GM23248 (cell line): ENCODE data around the gene MAGI1. TPM values are rescaled to one million over a fixed set of nuclear protein-coding genes. Genes with fewer than 3 reads are reported as not detected.
"Not testable (repeated sequence)": the region's sequence is repeated elsewhere in the genome, so short reads cannot be mapped to it uniquely, and the experiment has no call there.

Experiments used
- DNase-seq: peaks from one replicate; pipeline ENCODE4 v3.0.0-alpha.2; 2015
- H2AFZ ChIP-seq: fragments of 200-600 bp; sonication (generic); 2 replicates; pipeline ENCODE4 v1.6.1; 2016; ENCODE audit warnings: antibody characterized with exemption
- H3F3A ChIP-seq: fragments of 200-600 bp; sonication (generic); 2 replicates; pipeline ENCODE4 v1.6.1; 2016; ENCODE audit warnings: mild to moderate bottlenecking, antibody characterized with exemption, mixed run types; ENCODE audit not compliant: insufficient read depth
- H3K27ac ChIP-seq: fragments of 200-600 bp; sonication (generic); 2 replicates; pipeline ENCODE4 v1.5.1; 2016; ENCODE audit warnings: mild to moderate bottlenecking
- H3K27me3 ChIP-seq: fragments of 200-600 bp; sonication (generic); replicated peaks from 2 replicates; pipeline ENCODE4 v1.6.1; 2016; ENCODE audit warnings: mild to moderate bottlenecking; ENCODE audit not compliant: insufficient read depth
- H3K36me3 ChIP-seq: fragments of 200-600 bp; sonication (generic); 2 replicates; pipeline ENCODE4 v1.6.1; 2016; ENCODE audit warnings: low read depth, mild to moderate bottlenecking
- H3K4me1 ChIP-seq: fragments of 200-600 bp; sonication (generic); 2 replicates; pipeline ENCODE4 v1.6.1; 2016; ENCODE audit warnings: mild to moderate bottlenecking; ENCODE audit not compliant: insufficient read depth
- H3K4me2 ChIP-seq: fragments of 200-600 bp; sonication (generic); one replicate; pipeline ENCODE4 v1.6.1; 2016; ENCODE audit warnings: mild to moderate bottlenecking; ENCODE audit not compliant: unreplicated experiment
- H3K4me3 ChIP-seq: fragments of 200-600 bp; sonication (generic); 2 replicates; pipeline ENCODE4 v1.5.1; 2016; ENCODE audit warnings: mild to moderate bottlenecking
- H3K79me2 ChIP-seq: fragments of 200-600 bp; sonication (generic); 2 replicates; pipeline ENCODE4 v1.6.1; 2016; ENCODE audit warnings: mild to moderate bottlenecking; ENCODE audit not compliant: insufficient read depth
- H3K9ac ChIP-seq: fragments of 200-600 bp; sonication (generic); 2 replicates; pipeline ENCODE4 v1.6.1; 2016; ENCODE audit warnings: mild to moderate bottlenecking
- H3K9me2 ChIP-seq: fragments of 200-600 bp; sonication (generic); 2 replicates; pipeline ENCODE4 v1.6.1; 2016; ENCODE audit warnings: mixed run types, mild to moderate bottlenecking, moderate library complexity; ENCODE audit not compliant: insufficient read depth
- H3K9me3 ChIP-seq: fragments of 200-600 bp; sonication (generic); one replicate; pipeline ENCODE4 v1.6.1; 2017; ENCODE audit warnings: low read depth
- H4K20me1 ChIP-seq: fragments of 200-600 bp; sonication (generic); 2 replicates; pipeline ENCODE4 v1.6.0; 2016; ENCODE audit not compliant: insufficient read depth
- EZH2 ChIP-seq: fragments of 200-600 bp; sonication (generic); IDR thresholded peaks from 2 replicates; pipeline ENCODE4 v1.6.1; 2018; ENCODE audit warnings: antibody characterized with exemption, mild to moderate bottlenecking; ENCODE audit not compliant: insufficient read depth, poor library complexity, severe bottlenecking
- EZH2phosphoT487 ChIP-seq: fragments of 200-600 bp; sonication (generic); IDR thresholded peaks from 2 replicates; pipeline ENCODE4 v1.6.1; 2018; ENCODE audit warnings: antibody characterized with exemption, moderate library complexity, mild to moderate bottlenecking, low read depth; ENCODE audit not compliant: insufficient read depth
- WGBS, 2 experiments: methylation state at CpG; one replicate each; pipeline ENCODE4 v1.1.6; 2015 to 2017; ENCODE audit warnings: low lambda C conversion rate in 2 of 2, low coverage in 1 of 2; ENCODE audit errors: missing lambda C conversion rate in 2 of 2; 5-methylcytosine and 5-hydroxymethylcytosine counted together
- in situ Hi-C: fragments of 300-500 bp; cut with MboI; formaldehyde crosslinking; loops from 2 replicates; pipeline ENCODE4 v1.15.0; 2020
- polyA plus RNA-seq: library from polyadenylated mRNA; unstranded; fragments of >200 nt; fragmentation: Nextera tagmentation; extraction: Ambion mirVana; gene quantifications from 2 replicates; pipeline ENCODE4 v1.2.1, GENCODE V29; 2016
- total RNA-seq: library from RNA; depleted of rRNA; stranded (reverse); fragments of >200 nt; shearing (Covaris generic); gene quantifications from 2 replicates; pipeline ENCODE4 v1.2.3, GENCODE V29; 2014

MAGI1 gene
- total and polyA plus RNA-seq, 2 experiments from 2014 or later, result 7.3 to 13.8 TPM

- in situ Hi-C loops, result no loop called here
- 70 to 74% methylated on average over 6 of the region's 6 CpGs for WGBS, 2 experiments
- Histone ChIP-seq H3K9me3 (no peaks in the 10 kb centered on the region), H3K4me3 (no peak overlapping the region), H3K4me1 (no peaks in the 10 kb centered on the region), H3K27me3 (no peaks in the 10 kb centered on the region), H3K4me2 (no peak overlapping the region), H3K27ac (no peak overlapping the region), H2AFZ (no peak overlapping the region), H3K9ac (no peak overlapping the region), H4K20me1 (0 out of 2 replicates have a peak, but pooled peaks cover 13% of the 10 kb centered on the region), H3K9me2 (no peaks in the 10 kb centered on the region), H3F3A (no peaks in the 10 kb centered on the region), H3K79me2 (peaks cover 26% of the 10 kb centered on the region; the same call in 1 of the 2 replicates), H3K36me3 (no peaks in the 10 kb centered on the region)
- DNase-seq, result no peak
- TF ChIP-seq EZH2 (no peak), EZH2phosphoT487 (no peak)
Measured at GRCh38 chr3:65617787-65618186, 420.9 kb downstream of the MAGI1 start.

- H3K27me3 ChIP-seq, result no peaks in the 10 kb centered on the region
- no peak overlapping the region for H3K9ac ChIP-seq
- H3K79me2 ChIP-seq, result peaks cover 26% of the 10 kb centered on the region; the same call in 1 of the 2 replicates
- TF ChIP-seq EZH2 (no peak), EZH2phosphoT487 (no peak)
- H3K4me3 ChIP-seq, result no peak overlapping the region
- H3K9me2 ChIP-seq, result no peaks in the 10 kb centered on the region
- H3K27ac ChIP-seq, result no peak overlapping the region
- no peak overlapping the region for H3K4me2 ChIP-seq
- no peak overlapping the region for H2AFZ ChIP-seq
- no peaks in the 10 kb centered on the region for H3F3A ChIP-seq
- no peak for DNase-seq
- 0 out of 2 replicates have a peak, but pooled peaks cover 13% of the 10 kb centered on the region for H4K20me1 ChIP-seq
- no peaks in the 10 kb centered on the region for H3K36me3 ChIP-seq
- no peaks in the 10 kb centered on the region for H3K9me3 ChIP-seq
- in situ Hi-C loops, result no loop called here
- WGBS, 2 experiments, result 69 to 70% methylated on average over 4 of the region's 4 CpGs
- H3K4me1 ChIP-seq, result no peaks in the 10 kb centered on the region
Measured at GRCh38 chr3:65617209-65617608, 421.5 kb downstream of the MAGI1 start.

- no peaks in the 10 kb centered on the region for H3F3A ChIP-seq
- WGBS, 2 experiments, result 83 to 91% methylated on average over 1 of the region's 1 CpG
- no peak overlapping the region for H3K9ac ChIP-seq
- no peak overlapping the region for H3K4me2 ChIP-seq
- H4K20me1 ChIP-seq, result 0 out of 2 replicates have a peak, but pooled peaks cover 13% of the 10 kb centered on the region
- no peaks in the 10 kb centered on the region for H3K9me2 ChIP-seq
- DNase-seq, result no peak
- no peaks in the 10 kb centered on the region for H3K4me1 ChIP-seq
- H3K27ac ChIP-seq, result no peak overlapping the region
- TF ChIP-seq EZH2phosphoT487 (no peak), EZH2 (no peak)
- H3K4me3 ChIP-seq, result no peak overlapping the region
- peaks cover 26% of the 10 kb centered on the region; the same call in 1 of the 2 replicates for H3K79me2 ChIP-seq
- H3K9me3 ChIP-seq, result no peaks in the 10 kb centered on the region
- H3K27me3 ChIP-seq, result no peaks in the 10 kb centered on the region
- H3K36me3 ChIP-seq, result no peaks in the 10 kb centered on the region
- no peak overlapping the region for H2AFZ ChIP-seq
- in situ Hi-C loops, result no loop called here
Measured at GRCh38 chr3:65616563-65616962, 422.2 kb downstream of the MAGI1 start.

GRCh38 chr3:65615329-65615728 lies 423.4 kb downstream of the MAGI1 start:
- Histone ChIP-seq H3K4me3 (no peak overlapping the region), H2AFZ (no peak overlapping the region), H3K79me2 (peaks cover 26% of the 10 kb centered on the region; the same call in 1 of the 2 replicates), H3K9ac (no peak overlapping the region), H3F3A (no peaks in the 10 kb centered on the region), H3K4me2 (no peak overlapping the region), H3K36me3 (no peaks in the 10 kb centered on the region), H3K27me3 (no peaks in the 10 kb centered on the region), H3K4me1 (no peaks in the 10 kb centered on the region), H4K20me1 (0 out of 2 replicates have a peak, but pooled peaks cover 13% of the 10 kb centered on the region), H3K9me3 (no peaks in the 10 kb centered on the region), H3K27ac (no peak overlapping the region), H3K9me2 (no peaks in the 10 kb centered on the region)
- in situ Hi-C loops, result no loop called here
- DNase-seq, result no peak
- no peak for TF ChIP-seq EZH2
- no peak for TF ChIP-seq EZH2phosphoT487
- WGBS, 2 experiments, result 81 to 86% methylated on average over 4 of the region's 4 CpGs

GRCh38 chr3:65614585-65614984 lies 424.1 kb downstream of the MAGI1 start:
- Histone ChIP-seq H3K9me2 (no peaks in the 10 kb centered on the region), H3K4me1 (no peaks in the 10 kb centered on the region), H3K27me3 (no peaks in the 10 kb centered on the region), H4K20me1 (peaks cover 13% of the 10 kb centered on the region; the same call in 1 of the 2 replicates), H3K79me2 (peaks cover 26% of the 10 kb centered on the region; the same call in 1 of the 2 replicates), H3K36me3 (no peaks in the 10 kb centered on the region), H2AFZ (no peak overlapping the region), H3K27ac (no peak overlapping the region), H3K4me3 (no peak overlapping the region), H3K9ac (no peak overlapping the region), H3F3A (no peaks in the 10 kb centered on the region), H3K4me2 (no peak overlapping the region), H3K9me3 (no peaks in the 10 kb centered on the region)
- 86 to 87% methylated on average over 2 of the region's 2 CpGs for WGBS, 2 experiments
- TF ChIP-seq EZH2, result no peak
- TF ChIP-seq EZH2phosphoT487, result no peak
- DNase-seq, result no peak
- in situ Hi-C loops, result no loop called here

- in situ Hi-C loops, H2AFZ ChIP-seq: not testable (repeated sequence)
- H4K20me1 ChIP-seq, result peaks cover 14% of the 10 kb centered on the region; the same call in 1 of the 2 replicates
Measured at GRCh38 chr3:65607965-65608460, 430.7 kb downstream of the MAGI1 start.

More at GRCh38 chr3:65607965-65608460, 430.7 kb downstream of the MAGI1 start:
- not testable (repeated sequence) for H3K36me3 ChIP-seq, H3K9ac ChIP-seq, H3K9me2 ChIP-seq, H3K27ac ChIP-seq, H3K4me3 ChIP-seq, H3K4me2 ChIP-seq, H3K27me3 ChIP-seq, H3K9me3 ChIP-seq, DNase-seq
- Histone ChIP-seq H3F3A (peaks cover 24% of the 10 kb centered on the region; the same call in 1 of the 2 replicates), H3K4me1 (peaks cover 15% of the 10 kb centered on the region), H3K79me2 (peaks cover 23% of the 10 kb centered on the region)
- WGBS, 2 experiments, result 85% methylated on average over 8 of the region's 8 CpGs
